ENCODE measurements around the gene QSOX2. TPM values are rescaled to one million over a fixed set of nuclear protein-coding genes. Genes with fewer than 3 reads are reported as not detected.

Gene QSOX2
- total RNA-seq, 1 donor from 2014 or later = 21.2 TPM

- no peak for TF ChIP-seq CTCF (IDR thresholded peaks at IDR 0.05; ENCODE audit: partially characterized antibody, unreplicated experiment)
- Mint-ChIP-seq H3K4me1 (ENCODE audit: low read depth, unreplicated experiment) (peaks cover 15% of the 10 kb centered on the region), H3K9me3 (ENCODE audit: unreplicated experiment) (peaks cover 1% of the 10 kb centered on the region), H3K4me3 (ENCODE audit: unreplicated experiment) (no peak overlapping the region), H3K27ac (ENCODE audit: unreplicated experiment) (no peak overlapping the region), H3K36me3 (ENCODE audit: unreplicated experiment) (no peaks in the 10 kb centered on the region), H3K27me3 (ENCODE audit: unreplicated experiment) (peaks cover 6% of the 10 kb centered on the region)
- DNase-seq = no peak
These were observed 5.9 kb upstream of the QSOX2 start for GRCh38 chr9:136251264-136252115.

- no peak for TF ChIP-seq CTCF (IDR thresholded peaks at IDR 0.05; ENCODE audit: partially characterized antibody, unreplicated experiment)
- Mint-ChIP-seq H3K4me3 (ENCODE audit: unreplicated experiment) (no peak overlapping the region), H3K27ac (ENCODE audit: unreplicated experiment) (no peak overlapping the region), H3K4me1 (ENCODE audit: low read depth, unreplicated experiment) (peaks cover 18% of the 10 kb centered on the region), H3K9me3 (ENCODE audit: unreplicated experiment) (peaks cover 4% of the 10 kb centered on the region), H3K27me3 (ENCODE audit: unreplicated experiment) (peaks cover 6% of the 10 kb centered on the region), H3K36me3 (ENCODE audit: unreplicated experiment) (no peaks in the 10 kb centered on the region)
- DNase-seq = no peak
These were observed 5.1 kb upstream of the QSOX2 start for GRCh38 chr9:136250676-136251075.

DNA sequence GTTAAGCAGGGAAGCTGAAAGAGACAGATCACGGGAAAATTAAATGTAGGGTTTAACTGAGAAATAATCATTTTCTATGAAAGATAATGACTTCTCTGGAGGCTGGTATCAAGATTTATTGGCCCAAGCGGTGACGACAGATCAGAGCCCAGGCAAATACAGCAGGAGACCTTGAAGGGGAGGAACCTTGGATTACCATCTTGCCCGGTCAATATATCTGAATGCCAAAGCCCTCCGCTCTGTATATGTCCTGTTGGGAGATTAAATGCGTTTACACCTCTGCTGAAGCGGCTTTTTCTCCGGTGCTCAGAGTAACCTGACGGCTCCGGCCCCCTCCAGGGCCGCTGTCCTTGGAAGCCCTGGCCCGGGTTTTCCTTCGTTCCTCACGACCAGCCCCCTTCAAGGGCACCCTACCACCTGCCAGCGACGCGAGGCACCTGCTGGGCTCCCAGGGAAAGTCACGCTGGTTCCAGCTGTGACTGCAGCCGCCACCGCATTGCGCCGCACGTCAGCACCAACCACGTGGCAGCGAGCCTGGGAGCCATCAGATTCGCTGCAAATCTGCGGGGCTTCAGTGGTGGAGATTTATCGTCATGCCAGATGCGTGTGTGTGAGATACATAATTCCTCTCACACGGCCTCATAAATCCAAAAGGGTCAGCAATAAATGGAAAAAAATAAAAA is 4.4 kb upstream of the QSOX2 start:
- Mint-ChIP-seq H3K9me3 (ENCODE audit: unreplicated experiment) (peaks cover 4% of the 10 kb centered on the region), H3K36me3 (ENCODE audit: unreplicated experiment) (no peaks in the 10 kb centered on the region), H3K4me1 (ENCODE audit: low read depth, unreplicated experiment) (peaks cover 19% of the 10 kb centered on the region), H3K4me3 (ENCODE audit: unreplicated experiment) (no peak overlapping the region), H3K27ac (ENCODE audit: unreplicated experiment) (no peak overlapping the region), H3K27me3 (ENCODE audit: unreplicated experiment) (peaks cover 6% of the 10 kb centered on the region)
- DNase-seq = no peak
- TF ChIP-seq CTCF (IDR thresholded peaks at IDR 0.05; ENCODE audit: partially characterized antibody, unreplicated experiment) = no peak

DNA sequence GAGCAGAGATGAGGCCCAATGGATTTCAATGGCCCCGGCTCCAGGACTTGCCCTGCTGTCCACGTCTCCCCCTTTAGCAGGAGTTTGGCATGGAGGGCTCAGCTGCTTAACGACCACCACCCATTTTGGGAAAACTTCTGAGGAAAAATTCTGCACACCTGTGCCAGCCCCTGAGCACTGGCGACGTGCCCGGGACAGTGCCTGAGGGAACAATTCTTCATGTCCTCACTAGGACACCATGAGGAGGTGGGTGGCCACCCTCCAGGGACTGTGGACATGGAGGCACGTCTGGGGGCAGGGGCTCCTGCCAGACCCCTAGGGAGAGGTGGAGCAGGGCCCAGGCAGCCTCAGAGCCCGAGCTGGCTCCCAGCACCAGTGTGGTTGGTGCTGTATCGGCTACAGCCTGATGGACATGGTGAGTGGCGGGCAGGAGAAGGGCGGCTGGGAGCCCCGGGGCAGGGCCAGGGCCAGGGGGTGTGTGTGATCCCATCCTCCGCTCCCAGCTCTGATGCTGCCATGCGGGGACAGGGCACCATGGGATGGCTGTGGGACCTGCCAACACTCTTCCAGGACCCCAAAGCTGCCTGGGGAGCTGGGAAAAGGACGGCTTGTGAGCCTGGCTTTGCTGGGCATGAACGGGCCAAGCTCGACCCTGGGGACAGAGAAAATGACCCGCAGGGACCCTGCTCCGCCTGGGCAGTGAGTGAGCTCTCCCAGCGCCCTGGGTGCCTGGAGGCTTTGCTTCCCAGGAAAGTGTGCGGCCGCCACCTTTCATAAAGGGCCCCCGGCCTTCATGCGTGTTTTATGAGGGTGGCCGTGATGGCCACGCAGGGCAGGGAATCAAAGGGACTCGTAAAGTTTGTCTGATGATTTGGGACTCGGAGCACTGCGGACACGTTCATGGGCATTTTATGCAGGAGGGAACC is 3.6 kb upstream of the QSOX2 start:
- peaks cover 10% of the 10 kb centered on the region for H3K27me3 Mint-ChIP-seq (ENCODE audit: unreplicated experiment)
- H3K9me3 Mint-ChIP-seq (ENCODE audit: unreplicated experiment) = peaks cover 7% of the 10 kb centered on the region
- H3K27ac Mint-ChIP-seq (ENCODE audit: unreplicated experiment) = no peak overlapping the region
- no peaks in the 10 kb centered on the region for H3K36me3 Mint-ChIP-seq (ENCODE audit: unreplicated experiment)
- no peak overlapping the region for H3K4me3 Mint-ChIP-seq (ENCODE audit: unreplicated experiment)
- H3K4me1 Mint-ChIP-seq (ENCODE audit: low read depth, unreplicated experiment) = peaks cover 27% of the 10 kb centered on the region
- no peak for TF ChIP-seq CTCF (IDR thresholded peaks at IDR 0.05; ENCODE audit: partially characterized antibody, unreplicated experiment)
- no peak for DNase-seq
